ENCODE results near the gene KIF18B. TPM values are rescaled to one million over a fixed set of nuclear protein-coding genes. Genes with fewer than 3 reads are reported as not detected.

Gene KIF18B
- total and polyA plus RNA-seq, 2 donors (not counting 3 experiments of a cell fraction or from before 2014, with no cell fraction given), result 24.5 to 50.3 TPM

DNA sequence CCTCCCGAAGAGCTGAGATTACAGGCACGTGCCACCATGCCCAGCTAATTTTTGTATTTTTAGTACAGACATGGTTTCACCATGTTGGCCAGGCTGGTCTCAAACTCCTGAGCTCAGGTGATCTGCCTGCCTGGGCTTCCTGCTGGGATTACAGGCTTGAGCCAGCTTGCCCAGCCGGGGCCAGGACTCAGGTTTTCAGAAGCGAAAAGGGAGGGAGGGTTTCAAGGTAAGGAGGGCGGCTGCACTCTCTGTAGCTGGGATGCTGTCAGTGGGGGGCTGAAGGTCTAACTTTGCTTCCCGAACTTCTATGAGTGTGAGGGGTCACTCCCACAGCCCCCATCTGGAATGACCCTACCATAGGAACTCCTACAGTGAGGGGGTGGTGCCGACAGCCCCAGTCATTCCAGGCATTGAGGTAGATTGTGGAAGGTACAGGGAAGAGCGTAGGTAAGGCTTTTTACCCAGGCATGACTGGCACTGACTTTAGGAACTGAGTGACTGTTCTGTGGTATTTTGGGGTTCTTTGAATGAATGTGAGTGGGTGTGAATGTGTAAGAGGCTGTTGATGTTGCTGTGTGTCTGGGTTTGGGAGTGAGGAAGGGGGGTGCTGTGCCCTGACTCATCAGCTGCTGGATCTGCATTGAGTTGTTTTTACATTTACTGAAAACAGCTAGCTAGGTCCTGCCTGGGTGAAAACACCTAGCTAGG lies 24.4 kb upstream of the KIF18B start:
- TF ChIP-seq EZH2 (IDR thresholded peaks at IDR 0.05; ENCODE audit: borderline replicate concordance, low read depth, low read length, severe bottlenecking) (peak; percentile 32), POLR2AphosphoS5 (IDR thresholded peaks at IDR 0.05; ENCODE audit: insufficient read depth, low read depth, low read length) (no peak), POLR2A (IDR thresholded peaks at IDR 0.05; ENCODE audit: low read depth, low read length) (no peak)
- TF ChIP-seq, protein P1, sequence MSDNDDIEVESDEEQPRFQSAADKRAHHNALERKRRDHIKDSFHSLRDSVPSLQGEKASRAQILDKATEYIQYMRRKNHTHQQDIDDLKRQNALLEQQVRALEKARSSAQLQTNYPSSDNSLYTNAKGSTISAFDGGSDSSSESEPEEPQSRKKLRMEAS (IDR thresholded peaks at IDR 0.05; ENCODE audit: insufficient read depth, insufficient read length), result no peak
- FAIRE-seq, result no peak
- dilution Hi-C loops (cut with MboI; ENCODE audit: extremely low pct_ligation_motif_present, low sequenced_read_pairs) (no loop called here), intact Hi-C loops (cut with micrococcal nuclease) (no loop called here)
- Histone ChIP-seq H2AFZ (ENCODE audit: low read depth, low read length) (no peak overlapping the region), H3K4me1 (ENCODE audit: control insufficient read depth, extremely low read depth, insufficient read depth, low read length) (peaks cover 8% of the 10 kb centered on the region), H3K9me1 (replicated peaks; ENCODE audit: control insufficient read depth, extremely low read depth, insufficient read depth, low read length) (no peaks in the 10 kb centered on the region), H3K36me3 (ENCODE audit: control insufficient read depth in 2 of 2, extremely low read depth in 1 of 2, insufficient read depth in 2 of 2, low read length in 2 of 2) (no peaks in the 10 kb centered on the region), H3K4me2 (ENCODE audit: insufficient read depth, low read length) (no peak overlapping the region), H3K4me3 (replicated peaks in 1 of 3; ENCODE audit: insufficient read depth in 1 of 3, low read depth in 1 of 3, low read length in 3 of 3) (no peak overlapping the region), H3K27ac (ENCODE audit: insufficient read depth, low read depth, low read length) (no peak overlapping the region), H3K27me3 (ENCODE audit: control insufficient read depth in 2 of 2, insufficient read depth in 2 of 2, low read length in 2 of 2) (peaks cover 38 to 43% of the 10 kb centered on the region in 2 experiments), H3K9me3 (replicated peaks; ENCODE audit: control insufficient read depth, insufficient read depth, low read length) (no peaks in the 10 kb centered on the region), H3K9ac (replicated peaks; ENCODE audit: extremely low read depth, insufficient read depth, low read length) (no peak overlapping the region), H3K79me2 (ENCODE audit: control insufficient read depth, insufficient read depth, low read length) (no peaks in the 10 kb centered on the region), H4K20me1 (replicated peaks; ENCODE audit: control insufficient read depth, extremely low read depth, insufficient read depth, low read length) (no peaks in the 10 kb centered on the region)
- no TSS peak for BruUV-seq (replicated peaks)
- CTCF ChIA-PET, result interaction anchor here (1.4 to 1.9 kb wide), 3 partner anchors 27 to 51 kb away, joined by 4 to 6 read pairs (median 4); no protein-coding TSS in a partner anchor
- POLR2A ChIA-PET, result no interaction called here
- DNase-seq (ENCODE audit: low read depth, low spot score), result no peak

DNA sequence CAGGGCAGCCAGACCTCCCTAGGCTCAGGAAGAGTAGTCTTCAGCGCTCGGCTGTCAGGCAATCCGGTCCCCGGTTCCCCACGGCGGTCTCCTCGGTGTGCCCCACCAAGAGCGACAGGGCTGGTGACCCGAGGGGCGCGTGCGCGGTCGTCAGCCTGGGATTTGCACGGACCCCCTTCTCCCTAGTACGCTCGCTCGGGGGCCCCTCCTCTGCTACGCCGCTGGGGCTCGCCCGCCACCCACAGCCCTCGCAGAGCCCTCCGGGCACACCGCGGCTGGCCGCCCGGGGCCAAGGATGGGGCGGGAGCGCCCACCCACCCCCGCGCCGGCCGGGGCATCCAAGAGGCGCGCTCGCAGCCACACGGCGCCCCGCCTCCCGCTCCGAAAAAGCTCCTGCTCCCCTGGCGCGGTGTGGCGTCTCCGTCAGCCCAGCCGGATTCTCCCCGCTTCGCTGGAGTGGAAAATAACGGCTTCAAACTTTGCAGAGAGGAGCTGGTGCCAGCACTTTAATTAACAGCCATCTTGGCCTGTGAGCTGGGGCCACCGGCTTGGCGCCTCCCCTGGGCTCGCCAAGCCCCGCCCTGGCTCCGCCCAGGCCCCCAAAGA lies 22.7 kb upstream of the KIF18B start:
- Histone ChIP-seq H3K9ac (replicated peaks; ENCODE audit: extremely low read depth, insufficient read depth, low read length) (no peak overlapping the region), H3K79me2 (ENCODE audit: control insufficient read depth, insufficient read depth, low read length) (no peaks in the 10 kb centered on the region), H3K4me3 (replicated peaks in 1 of 3; ENCODE audit: insufficient read depth in 1 of 3, low read depth in 1 of 3, low read length in 3 of 3) (peak overlapping the region; percentile 16 to 34 (median 30)), H3K4me2 (ENCODE audit: insufficient read depth, low read length) (peak overlapping the region; percentile 68), H3K9me1 (replicated peaks; ENCODE audit: control insufficient read depth, extremely low read depth, insufficient read depth, low read length) (no peaks in the 10 kb centered on the region), H3K27me3 (ENCODE audit: control insufficient read depth in 2 of 2, insufficient read depth in 2 of 2, low read length in 2 of 2) (peaks cover 52 to 54% of the 10 kb centered on the region in 2 experiments), H3K27ac (ENCODE audit: insufficient read depth, low read depth, low read length) (no peak overlapping the region), H3K9me3 (replicated peaks; ENCODE audit: control insufficient read depth, insufficient read depth, low read length) (no peaks in the 10 kb centered on the region), H4K20me1 (replicated peaks; ENCODE audit: control insufficient read depth, extremely low read depth, insufficient read depth, low read length) (no peaks in the 10 kb centered on the region), H3K36me3 (ENCODE audit: control insufficient read depth in 2 of 2, extremely low read depth in 1 of 2, insufficient read depth in 2 of 2, low read length in 2 of 2) (no peaks in the 10 kb centered on the region), H3K4me1 (ENCODE audit: control insufficient read depth, extremely low read depth, insufficient read depth, low read length) (peaks cover 8% of the 10 kb centered on the region), H2AFZ (ENCODE audit: low read depth, low read length) (peak overlapping the region; percentile 77)
- intact Hi-C loops (cut with micrococcal nuclease), result no loop called here
- TF ChIP-seq CTCF (IDR thresholded peaks at IDR 0.05; ENCODE audit: extremely low read depth in 1 of 2, insufficient read depth in 1 of 2, low read depth in 1 of 2, low read length in 2 of 2), result no peak
- TF ChIP-seq EZH2 (IDR thresholded peaks at IDR 0.05; ENCODE audit: borderline replicate concordance, low read depth, low read length, severe bottlenecking), result peak; percentile 68
- dilution Hi-C loops (cut with MboI; ENCODE audit: extremely low pct_ligation_motif_present, low sequenced_read_pairs), result no loop called here
- FAIRE-seq (no peak), DNase-seq (ENCODE audit: low read depth, low spot score) (no peak)
- ChIA-PET CTCF (interaction anchor here (0.7 to 1.9 kb wide), 9 partner anchors 10 to 129 kb away, joined by 3 to 10 read pairs (median 4); no protein-coding TSS in a partner anchor), POLR2A (interaction anchor here (1.2 kb wide), 1 partner anchor 10 kb away, joined by 4 read pairs; no protein-coding TSS in a partner anchor)
- BruUV-seq (replicated peaks), result no TSS peak

Data from endothelial cell of umbilical vein (primary cell).